Activated CD4-positive, alpha-beta T cell treated with anti-CD3 and anti-CD28 coated beads for 24 hours (primary cell): Measurements from ENCODE around the gene IL2RA.
A peak's percentile ranks its signal among the peaks of the same experiment; 100 is the strongest.
"Not testable (repeated sequence)": the region's sequence is repeated elsewhere in the genome, so short reads cannot be mapped to it uniquely, and the experiment has no call there.

ENCODE experiments used
- DNase-seq, 2 donors: peaks; one replicate each; pipeline ENCODE4 v3.0.0-alpha.2; 2020; ENCODE audit warnings: low read depth in 2 of 2

Gene IL2RA

GRCh38 chr10:6056411-6057135 is 5.6 kb downstream of the IL2RA start:
- DNase-seq = no peak

GRCh38 chr10:6055929-6056328 is 6.2 kb downstream of the IL2RA start:
- DNase-seq = no peak

GRCh38 chr10:6054884-6055283 is 7.3 kb downstream of the IL2RA start:
- no peak for DNase-seq

- DNase-seq = no peak
Observed at GRCh38 chr10:6053816-6054631, 8.1 kb downstream of the IL2RA start.

GRCh38 chr10:6053303-6053702 is 8.9 kb downstream of the IL2RA start:
- no peak for DNase-seq

- DNase-seq = peak; percentile 67 to 72
Observed at GRCh38 chr10:6052247-6053221, 9.6 kb downstream of the IL2RA start.

- peak; percentile 76 to 84 for DNase-seq
Observed at GRCh38 chr10:6050801-6051445, 11.2 kb downstream of the IL2RA start.

- no peak for DNase-seq
Observed at GRCh38 chr10:6049031-6049400, 13.2 kb downstream of the IL2RA start.

GRCh38 chr10:6048281-6049030 is 13.7 kb downstream of the IL2RA start:
- DNase-seq = no peak

GRCh38 chr10:6047847-6048246 is 14.3 kb downstream of the IL2RA start:
- no peak for DNase-seq

- no peak for DNase-seq
Observed at GRCh38 chr10:6046773-6047611, 15.2 kb downstream of the IL2RA start.

GRCh38 chr10:6045878-6046772 is 16.0 kb downstream of the IL2RA start:
- no peak for DNase-seq

- DNase-seq = no peak
Observed at GRCh38 chr10:6045314-6045848, 16.8 kb downstream of the IL2RA start.

- no peak for DNase-seq
Observed at GRCh38 chr10:6044751-6045313, 17.3 kb downstream of the IL2RA start.

- DNase-seq = no peak
Observed at GRCh38 chr10:6044060-6044459, 18.1 kb downstream of the IL2RA start.

- not testable (repeated sequence) for DNase-seq
Observed at GRCh38 chr10:6043377-6043776, 18.8 kb downstream of the IL2RA start.

GRCh38 chr10:6040205-6040604 is 22.0 kb downstream of the IL2RA start:
- DNase-seq = no peak

- DNase-seq = no peak
Observed at GRCh38 chr10:6039711-6040110, 22.5 kb downstream of the IL2RA start.
